GM18502 (cell line): ENCODE results near the gene TAAR8.
"Not testable (repeated sequence)": the region's sequence is repeated elsewhere in the genome, so short reads cannot be mapped to it uniquely, and the experiment has no call there.

Source experiments
- ATAC-seq: cut with Tn5 transposase; IDR thresholded peaks from one replicate; pipeline ENCODE4 v1.9.1; 2021; ENCODE audit warnings: mild to moderate bottlenecking; ENCODE audit not compliant: unreplicated experiment, poor library complexity

TAAR8 gene

GRCh38 chr6:132552372-132552771 is at the start of gene TAAR8:
Gene TAAR8, plus strand, starts transcription at chr6:132552672. Its CDS starts 21 bp downstream, at chr6:132552693.
- no peak for ATAC-seq

DNA sequence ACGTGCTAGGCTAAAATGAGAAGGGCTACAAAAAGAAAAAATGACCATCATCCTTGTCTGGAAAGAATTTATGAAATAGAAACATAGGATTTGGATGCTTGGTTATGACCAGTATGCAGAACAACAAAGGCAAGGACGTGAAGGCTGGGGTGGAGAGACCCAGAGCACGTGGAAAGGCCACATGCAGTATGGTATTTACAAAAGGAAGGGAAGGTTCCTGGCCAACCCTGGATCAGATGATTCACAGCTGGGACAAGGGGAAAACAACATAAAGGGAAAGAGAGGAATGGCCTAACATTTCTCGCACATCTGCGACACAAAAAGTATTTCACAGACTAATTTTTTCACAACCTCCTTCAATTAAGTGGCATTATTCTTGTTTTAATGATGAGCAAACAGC is 47.7 kb upstream of the TAAR8 start:
- ATAC-seq = no peak

- peak; percentile 56 for ATAC-seq
Measured at GRCh38 chr6:132505158-132505557, 47.3 kb upstream of the TAAR8 start.

DNA sequence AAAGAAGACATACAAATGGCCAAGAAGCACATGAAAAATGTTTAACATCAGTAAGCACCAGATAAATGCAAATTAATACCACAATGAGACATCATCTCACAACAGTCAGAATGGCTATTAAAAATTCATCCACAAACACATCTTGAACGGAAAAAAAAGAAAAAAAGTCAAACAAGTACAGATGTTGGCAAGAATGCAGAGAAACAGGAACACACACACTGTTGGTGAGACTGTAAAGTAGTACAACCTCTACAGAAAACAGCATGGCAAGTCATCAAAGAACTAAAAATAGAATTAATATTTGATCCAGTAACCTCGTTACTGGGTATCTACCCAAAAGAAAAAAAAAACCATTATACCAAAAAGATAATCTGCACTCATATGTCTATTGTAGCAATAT is 46.0 kb upstream of the TAAR8 start:
- no peak for ATAC-seq

GRCh38 chr6:132506869-132507808 is 45.3 kb upstream of the TAAR8 start:
- ATAC-seq = no peak

DNA sequence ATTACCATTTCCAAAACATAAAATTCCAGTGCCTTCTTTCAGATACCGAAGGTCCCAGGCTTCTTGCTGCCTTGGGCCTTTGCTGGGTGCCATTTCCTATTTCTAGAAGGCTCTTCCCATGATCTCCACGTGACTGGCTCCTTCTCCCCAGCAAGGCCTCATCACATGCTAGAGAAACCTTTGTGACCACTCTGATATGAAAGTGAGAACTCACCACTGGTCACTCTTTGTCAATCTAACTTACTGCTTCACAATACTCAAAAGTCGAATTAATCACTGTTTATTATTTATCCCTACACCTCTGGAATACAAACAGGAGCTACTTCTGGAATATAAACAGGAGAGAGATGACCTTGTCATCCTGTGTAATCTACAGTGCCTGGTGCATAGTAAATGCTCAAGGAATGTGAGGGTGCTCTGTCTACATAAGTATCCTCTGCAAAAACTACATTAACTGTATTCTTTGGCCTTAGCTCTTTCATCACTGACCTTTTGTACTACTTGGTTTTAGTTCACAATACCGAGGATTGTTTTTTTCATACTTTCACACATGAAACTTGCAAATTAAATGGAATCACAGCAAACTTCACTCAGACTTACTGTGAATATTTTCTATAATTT is 41.2 kb upstream of the TAAR8 start:
- ATAC-seq = no peak

- ATAC-seq = no peak
Measured at GRCh38 chr6:132511831-132512220, 40.6 kb upstream of the TAAR8 start.

GRCh38 chr6:132512342-132512637 is 40.2 kb upstream of the TAAR8 start:
- no peak for ATAC-seq

- peak; percentile 91 for ATAC-seq
Measured at GRCh38 chr6:132512638-132513632, 39.5 kb upstream of the TAAR8 start, which contains the start of gene STX7. Gene STX7, minus strand, starts transcription at chr6:132513116. Its CDS starts 9,586 bp downstream, at chr6:132503530.

GRCh38 chr6:132513831-132514545 is 38.5 kb upstream of the TAAR8 start:
- no peak for ATAC-seq

DNA sequence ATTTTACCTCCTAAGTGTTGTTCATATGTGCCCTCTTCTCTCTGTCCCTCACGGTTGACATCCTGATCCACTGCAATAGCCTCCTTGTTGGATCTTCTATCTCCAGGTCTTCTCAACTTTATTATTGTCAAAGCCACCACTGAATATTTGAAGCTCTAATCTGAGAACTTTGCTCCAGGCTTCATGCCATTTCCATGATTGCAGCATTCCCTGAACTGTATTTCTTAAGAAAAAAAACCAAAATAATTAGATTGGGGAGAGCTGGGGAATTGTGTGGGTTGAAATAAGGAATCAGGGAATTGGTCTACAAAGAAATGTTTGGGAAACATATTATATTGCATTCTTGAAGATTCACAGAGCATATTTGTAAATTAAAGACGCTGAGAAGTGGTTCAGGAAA is 37.1 kb upstream of the TAAR8 start:
- ATAC-seq = no peak

GRCh38 chr6:132520953-132521352 is 31.5 kb upstream of the TAAR8 start:
- ATAC-seq = no peak

DNA sequence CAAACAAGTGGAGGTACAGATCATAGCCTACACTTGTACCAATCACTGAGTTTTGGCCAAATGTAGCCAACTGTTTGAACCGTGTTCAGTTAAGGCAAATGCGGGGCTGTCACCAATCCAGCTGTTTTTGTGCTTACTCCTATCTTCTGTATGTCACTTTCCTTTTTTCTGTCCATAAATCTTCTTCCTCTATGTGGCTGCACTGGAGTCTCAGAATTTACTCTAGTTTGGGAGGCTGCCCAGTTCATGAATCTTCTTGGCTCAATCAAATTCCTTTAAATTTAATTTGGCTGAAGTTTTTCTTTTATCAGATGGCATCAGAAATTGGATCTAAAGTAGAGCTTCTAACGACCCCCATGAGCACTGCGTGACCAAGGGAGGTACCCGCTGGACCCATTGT is 27.8 kb upstream of the TAAR8 start:
- no peak for ATAC-seq

DNA sequence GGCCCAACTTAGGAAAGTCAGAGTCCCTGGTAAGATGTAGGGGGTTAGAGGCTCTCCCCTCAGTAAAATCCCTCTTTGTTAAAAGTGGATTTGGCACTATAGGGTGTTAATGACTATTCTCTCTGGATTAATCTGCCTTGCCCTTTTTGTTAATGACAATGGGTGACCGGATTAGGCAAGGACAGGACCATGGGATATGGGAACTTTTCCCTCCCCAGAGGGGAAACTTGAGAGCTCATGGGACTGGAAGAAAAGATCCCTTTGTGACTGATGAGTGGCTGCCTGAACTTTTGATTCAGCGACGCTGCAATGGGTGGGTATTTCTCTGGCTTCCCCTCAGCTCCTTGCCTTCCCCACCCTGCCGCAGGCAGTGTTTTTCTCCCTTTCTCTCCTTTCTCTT is 26.6 kb upstream of the TAAR8 start:
- ATAC-seq = no peak

DNA sequence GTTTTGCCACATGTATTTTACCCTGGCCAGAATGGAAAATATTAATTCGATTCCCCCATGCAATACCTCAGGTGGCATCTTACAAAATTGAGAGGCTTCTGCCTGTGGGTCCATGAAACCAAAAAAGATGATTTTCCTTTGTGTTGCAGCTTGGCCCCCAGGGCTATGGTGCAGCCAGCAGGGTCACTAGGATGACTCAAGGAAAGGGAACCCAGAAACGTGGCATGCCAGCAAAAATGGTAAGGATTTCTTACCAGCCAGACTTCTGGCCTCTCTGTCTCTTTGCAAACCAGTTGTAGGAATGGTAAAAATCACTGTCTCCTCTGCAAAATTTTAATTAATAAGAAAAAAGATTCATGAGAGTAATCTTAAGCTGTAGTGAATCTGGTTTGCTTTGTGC is 26.0 kb upstream of the TAAR8 start:
- no peak for ATAC-seq

DNA sequence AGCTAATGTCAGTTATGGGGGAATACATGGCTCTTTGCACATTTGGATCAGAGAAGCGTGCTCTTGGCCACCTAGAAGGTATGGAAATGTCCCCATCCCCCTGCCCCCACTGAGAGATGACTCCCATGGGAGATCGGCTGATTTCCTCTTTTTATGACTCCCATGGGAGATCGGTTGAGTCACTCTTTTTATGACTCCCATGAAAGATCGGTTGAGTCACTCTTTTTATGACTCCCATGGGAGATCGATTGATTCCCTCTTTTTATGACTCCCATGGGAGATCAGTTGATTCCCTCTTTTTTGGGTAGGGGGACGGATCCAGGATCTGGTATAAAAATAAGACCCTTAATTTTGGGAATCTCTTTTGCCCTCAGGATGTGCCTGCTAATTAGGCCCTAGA is 24.7 kb upstream of the TAAR8 start:
- no peak for ATAC-seq

DNA sequence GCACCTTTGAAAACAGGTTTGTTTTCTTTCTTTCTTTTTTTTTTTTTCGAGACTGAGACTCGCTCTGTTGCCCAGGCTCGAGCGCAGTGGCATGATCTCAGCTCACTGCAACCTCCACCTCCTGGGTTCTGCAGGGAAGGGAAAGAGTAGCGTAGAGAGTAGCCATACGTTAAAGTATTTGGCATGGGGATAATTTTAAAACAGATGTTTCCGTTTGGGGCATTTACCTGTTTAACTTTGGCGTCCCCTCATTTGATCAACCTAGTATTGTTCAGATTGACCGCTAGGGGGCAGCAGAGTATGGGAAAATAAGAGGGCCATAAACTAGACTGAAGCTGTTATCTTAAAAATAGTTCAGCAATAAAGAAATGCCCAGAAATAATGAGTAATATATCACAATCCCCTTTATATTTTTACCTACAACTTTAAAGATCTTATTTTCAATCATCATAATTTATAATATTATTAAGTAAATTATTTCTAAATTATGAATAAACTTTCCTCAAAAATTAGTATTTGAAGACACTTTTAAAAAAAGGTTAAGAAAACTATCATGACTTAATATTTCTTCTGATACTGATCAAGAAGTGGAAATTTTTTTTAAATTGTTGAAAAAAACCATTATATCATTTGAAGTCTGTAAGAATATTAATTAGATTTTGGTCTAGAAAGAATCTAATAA is 22.0 kb upstream of the TAAR8 start:
- ATAC-seq = peak; percentile 92

GRCh38 chr6:132534546-132534945 is 17.9 kb upstream of the TAAR8 start:
- ATAC-seq = not testable (repeated sequence)

GRCh38 chr6:132537145-132537544 is 15.3 kb upstream of the TAAR8 start:
- ATAC-seq = no peak
